HCT116 (cell line): ENCODE results near the gene CDK5RAP2. TPM values are rescaled to one million over a fixed set of nuclear protein-coding genes. Genes with fewer than 3 reads are reported as not detected.

Source experiments
- ATAC-seq: fragments of 200-7000 bp; cut with Tn5 transposase; 2 replicates; pipeline ENCODE4 v1.9.1; 2020; ENCODE audit warnings: mild to moderate bottlenecking, moderate library complexity
- BruUV-seq: library from RNA; stranded (reverse); fragments of 400-500 nt; replicated peaks from 2 replicates; lab custom pipeline; 2021; lab: Mats Ljungman, UMichigan
- CTCF ChIA-PET: fragments of 300-600 bp; sonication (Branson Sonifier 250); formaldehyde crosslinking; loops from one replicate; lab custom pipeline; 2021; ENCODE audit warnings: antibody characterized with exemption; lab: Charles Lee
- POLR2A ChIA-PET: fragments of 300-600, 350-600 bp; sonication (Branson Sonifier 250); formaldehyde crosslinking; loops from one replicate; lab custom pipeline; 2021; ENCODE audit warnings: antibody characterized with exemption; lab: Charles Lee
- RAD21 ChIA-PET, 2 experiments: fragments of 300-600 bp; sonication (Branson Sonifier 250); formaldehyde crosslinking; loops; one replicate each; lab custom pipeline; 2023; ENCODE audit warnings: low total read pairs in 2 of 2; ENCODE audit not compliant: uncharacterized antibody in 2 of 2, unreplicated experiment in 2 of 2, low non-redundant PET in 1 of 2; lab: Charles Lee
- DNase-seq: peaks from one replicate; pipeline ENCODE4 v3.0.0-alpha.2; 2010; ENCODE audit warnings: low read depth, low spot score
- H2AFZ ChIP-seq: fragments of 200-600 bp; shearing (Covaris generic), sonication (generic); 2 replicates; pipeline ENCODE4 v1.6.1; 2017; ENCODE audit warnings: low read depth, mixed run types, mixed read lengths, antibody characterized with exemption, low read length; ENCODE audit not compliant: poor library complexity, severe bottlenecking
- H3K27ac ChIP-seq: 2 replicates; pipeline ENCODE4 v1.5.1; 2012; ENCODE audit warnings: low read depth, low read length
- H3K27me3 ChIP-seq: fragments of 200-600 bp; sonication (generic); 2 replicates; pipeline ENCODE4 v1.6.1; 2016; ENCODE audit warnings: mixed run types, low read length, mixed read lengths; ENCODE audit not compliant: insufficient read depth
- H3K36me3 ChIP-seq, 2 experiments: fragments of 200-500 bp in 1 of 2; fragments of 200-600 bp in 1 of 2; sonication (Bioruptor generic) in 1 of 2; sonication (generic) in 1 of 2; 2 replicates each; pipeline versions ENCODE4 v1.5.1 to v1.6.1; 2014 to 2016; ENCODE audit warnings: low read length in 2 of 2, inconsistent platforms in 1 of 2, mixed read lengths in 1 of 2, mixed run types in 1 of 2; ENCODE audit not compliant: insufficient read depth in 2 of 2, control insufficient read depth in 1 of 2
- H3K4me1 ChIP-seq, 2 experiments: fragments of 200-600 bp in 1 of 2; sonication (generic) in 1 of 2; 2 replicates each; pipeline versions ENCODE4 v1.5.1 to v1.6.1; 2012 to 2017; ENCODE audit warnings: low read length in 2 of 2, inconsistent platforms in 1 of 2, mild to moderate bottlenecking in 1 of 2, mixed read lengths in 1 of 2, mixed run types in 1 of 2, moderate library complexity in 1 of 2; ENCODE audit not compliant: insufficient read depth in 2 of 2, control insufficient read depth in 1 of 2
- H3K4me2 ChIP-seq: fragments of 200-600 bp; sonication (generic); 2 replicates; pipeline ENCODE4 v1.6.1; 2017; ENCODE audit warnings: mixed run types, low read length, mixed read lengths
- H3K4me3 ChIP-seq, 2 experiments: fragments of 200-600 bp in 1 of 2; sonication (generic) in 1 of 2; replicated peaks in 1 of 2; 2 replicates each; pipeline ENCODE4 v1.5.1; 2011 to 2016; ENCODE audit warnings: low read length in 2 of 2, control low read depth in 1 of 2, low read depth in 1 of 2, mild to moderate bottlenecking in 1 of 2, mixed read lengths in 1 of 2, mixed run types in 1 of 2
- H3K79me2 ChIP-seq: fragments of 200-600 bp; sonication (generic); 2 replicates; pipeline ENCODE4 v1.6.1; 2017; ENCODE audit warnings: mild to moderate bottlenecking, mixed run types, low read length, moderate library complexity, mixed read lengths; ENCODE audit not compliant: insufficient read depth
- H3K9ac ChIP-seq: fragments of 200-600 bp; sonication (generic); 2 replicates; pipeline ENCODE4 v1.6.1; 2016; ENCODE audit warnings: low read length, mixed read lengths
- H3K9me2 ChIP-seq: fragments of 200-600 bp; sonication (generic), shearing (Covaris generic); 2 replicates; pipeline ENCODE4 v1.6.1; 2017; ENCODE audit warnings: mixed run types, mild to moderate bottlenecking, moderate library complexity; ENCODE audit not compliant: insufficient read depth
- H3K9me3 ChIP-seq, 2 experiments: fragments of 200-500 bp in 1 of 2; fragments of 200-600 bp in 1 of 2; sonication (Bioruptor generic) in 1 of 2; sonication (generic) in 1 of 2; 2 replicates each; pipeline ENCODE4 v1.6.1; 2014 to 2017; ENCODE audit warnings: low read length in 2 of 2, mixed read lengths in 2 of 2, inconsistent platforms in 1 of 2, low read depth in 1 of 2, mild to moderate bottlenecking in 1 of 2, mixed run types in 1 of 2, moderate library complexity in 1 of 2; ENCODE audit not compliant: control insufficient read depth in 1 of 2, insufficient read depth in 1 of 2
- H4K20me1 ChIP-seq: fragments of 200-600 bp; sonication (generic), shearing (Covaris generic); 2 replicates; pipeline ENCODE4 v1.6.1; 2017; ENCODE audit warnings: mixed run types, mild to moderate bottlenecking, moderate library complexity; ENCODE audit not compliant: insufficient read depth
- CBX3 ChIP-seq: IDR thresholded peaks from 2 replicates; pipeline ENCODE4 v1.6.1; 2012; ENCODE audit warnings: low read depth
- CEBPB ChIP-seq: IDR thresholded peaks from 2 replicates; pipeline ENCODE4 v1.6.1; 2012; ENCODE audit warnings: low read depth
- ELF1 ChIP-seq: IDR thresholded peaks from 2 replicates; pipeline ENCODE4 v1.6.1; 2012; ENCODE audit warnings: low read depth, borderline replicate concordance
- EZH2phosphoT487 ChIP-seq: fragments of 200-600 bp; IDR thresholded peaks from 2 replicates; pipeline ENCODE4 v1.6.1; 2018; ENCODE audit warnings: antibody characterized with exemption, borderline replicate concordance
- FOSL1 ChIP-seq: IDR thresholded peaks from 2 replicates; pipeline ENCODE4 v1.6.1; 2012; ENCODE audit warnings: low read depth
- JUND ChIP-seq: IDR thresholded peaks from 2 replicates; pipeline ENCODE4 v1.6.1; 2012
- POLR2A ChIP-seq: IDR thresholded peaks from 2 replicates; pipeline ENCODE4 v1.7.0; 2011; ENCODE audit warnings: borderline replicate concordance; ENCODE audit not compliant: insufficient read depth, insufficient read length; ENCODE audit errors: extremely low read depth
- POLR2AphosphoS5 ChIP-seq: IDR thresholded peaks from 2 replicates; pipeline ENCODE4 v1.6.1; 2011; ENCODE audit warnings: mild to moderate bottlenecking, low read depth, low read length, moderate library complexity
- SRF ChIP-seq: IDR thresholded peaks from 2 replicates; pipeline ENCODE4 v1.6.1; 2012; ENCODE audit warnings: low read depth
- ZNF274 ChIP-seq: fragments of 200-500 bp; sonication (Bioruptor generic); IDR thresholded peaks from 2 replicates; pipeline ENCODE4 v1.6.1; 2014; ENCODE audit warnings: mild to moderate bottlenecking, low read depth, low read length, inconsistent platforms
- intact Hi-C: fragments of 100-400 bp; cut with micrococcal nuclease; formaldehyde crosslinking; loops from 2 replicates; pipeline ENCODE4 v1.10.0; 2022
- total RNA-seq: library from RNA; stranded (reverse); gene quantifications from one replicate; pipeline ENCODE4 v1.2.1, GENCODE V29; 2021; ENCODE audit not compliant: unreplicated experiment
- TF ChIP-seq, protein P1 (sequence below): IDR thresholded peaks from 2 replicates; pipeline ENCODE4 v1.6.1; 2011; ENCODE audit warnings: mild to moderate bottlenecking, low read length, moderate library complexity; ENCODE audit not compliant: insufficient replicate concordance; ENCODE audit errors: extremely low read depth
- TF ChIP-seq, protein P2 (sequence below): IDR thresholded peaks from 2 replicates; pipeline ENCODE4 v1.6.1; 2012
- TF ChIP-seq, protein P3 (sequence below): IDR thresholded peaks from 2 replicates; pipeline ENCODE4 v1.6.1; 2012

The CDK5RAP2 gene
- total RNA-seq, 1 experiment from 2014 or later = 56.2 TPM

DNA sequence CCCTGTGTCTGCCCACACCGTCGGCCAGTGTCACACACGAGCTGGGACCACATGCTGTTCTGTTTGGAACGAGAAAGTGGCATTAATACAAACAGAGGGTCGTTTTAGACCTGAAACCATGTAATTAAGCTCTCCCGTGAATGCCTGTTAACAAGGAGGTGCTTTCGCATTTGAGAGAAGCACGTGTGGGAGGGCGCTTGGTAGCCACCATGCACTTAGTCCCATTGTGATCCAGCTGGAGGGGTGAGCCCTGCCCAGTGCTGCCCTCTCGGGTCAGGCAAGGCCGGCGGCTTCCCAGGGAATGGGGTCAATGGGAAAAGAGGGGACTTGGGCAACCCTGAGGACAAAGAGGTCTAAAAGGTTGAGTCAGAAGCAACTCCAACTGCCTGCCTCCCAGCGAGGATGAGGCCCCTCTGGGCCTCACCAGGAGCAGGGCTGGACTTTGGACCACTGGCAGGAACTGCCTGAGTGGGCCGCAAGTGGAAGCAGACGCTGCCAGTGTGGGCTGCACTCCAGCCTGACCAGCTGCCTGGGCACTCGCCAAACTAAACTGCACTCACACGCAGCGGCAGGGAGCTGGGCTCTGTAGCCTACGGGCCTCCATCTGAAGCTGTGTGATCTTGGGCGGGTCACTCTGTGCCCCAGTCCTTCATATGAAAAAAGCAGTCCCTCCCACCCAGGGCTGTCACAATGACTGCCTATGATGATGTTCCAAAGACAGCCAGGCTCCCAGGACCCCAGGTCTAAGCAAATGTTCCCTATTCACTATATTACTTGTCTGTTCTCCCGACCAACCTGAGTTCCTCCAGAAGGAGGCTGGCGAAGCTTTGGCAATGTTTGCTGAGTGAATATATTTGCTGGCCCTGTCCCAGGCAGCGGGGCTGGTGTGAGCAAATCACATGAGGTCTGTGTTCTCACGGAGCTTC, 195.7 kb downstream of the CDK5RAP2 start:
- ChIA-PET RAD21 (no interaction called here), POLR2A (no interaction called here), CTCF (no interaction called here)
- Histone ChIP-seq H3K9ac (no peak overlapping the region), H3K4me3 (no peak overlapping the region), H3K4me2 (no peak overlapping the region), H3K27ac (no peak overlapping the region), H3K9me2 (no peaks in the 10 kb centered on the region), H3K79me2 (no peaks in the 10 kb centered on the region), H2AFZ (no peak overlapping the region), H4K20me1 (no peaks in the 10 kb centered on the region), H3K27me3 (no peaks in the 10 kb centered on the region), H3K4me1 (no peaks in the 10 kb centered on the region), H3K9me3 (0 out of 4 replicates have a peak, but pooled peaks cover 0 to 4% of the 10 kb centered on the region in 2 experiments), H3K36me3 (0 out of 4 replicates have a peak, but pooled peaks cover 0 to 4% of the 10 kb centered on the region in 2 experiments)
- no peak for DNase-seq
- ATAC-seq = no peak
- TF ChIP-seq, protein P1, sequence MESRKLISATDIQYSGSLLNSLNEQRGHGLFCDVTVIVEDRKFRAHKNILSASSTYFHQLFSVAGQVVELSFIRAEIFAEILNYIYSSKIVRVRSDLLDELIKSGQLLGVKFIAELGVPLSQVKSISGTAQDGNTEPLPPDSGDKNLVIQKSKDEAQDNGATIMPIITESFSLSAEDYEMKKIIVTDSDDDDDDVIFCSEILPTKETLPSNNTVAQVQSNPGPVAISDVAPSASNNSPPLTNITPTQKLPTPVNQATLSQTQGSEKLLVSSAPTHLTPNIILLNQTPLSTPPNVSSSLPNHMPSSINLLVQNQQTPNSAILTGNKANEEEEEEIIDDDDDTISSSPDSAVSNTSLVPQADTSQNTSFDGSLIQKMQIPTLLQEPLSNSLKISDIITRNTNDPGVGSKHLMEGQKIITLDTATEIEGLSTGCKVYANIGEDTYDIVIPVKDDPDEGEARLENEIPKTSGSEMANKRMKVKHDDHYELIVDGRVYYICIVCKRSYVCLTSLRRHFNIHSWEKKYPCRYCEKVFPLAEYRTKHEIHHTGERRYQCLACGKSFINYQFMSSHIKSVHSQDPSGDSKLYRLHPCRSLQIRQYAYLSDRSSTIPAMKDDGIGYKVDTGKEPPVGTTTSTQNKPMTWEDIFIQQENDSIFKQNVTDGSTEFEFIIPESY = no peak
- TF ChIP-seq FOSL1 (no peak), POLR2A (no peak), SRF (no peak), EZH2phosphoT487 (no peak), CEBPB (no peak), JUND (no peak), POLR2AphosphoS5 (no peak), ELF1 (no peak), ZNF274 (no peak), CBX3 (no peak)
- TF ChIP-seq, protein P2, sequence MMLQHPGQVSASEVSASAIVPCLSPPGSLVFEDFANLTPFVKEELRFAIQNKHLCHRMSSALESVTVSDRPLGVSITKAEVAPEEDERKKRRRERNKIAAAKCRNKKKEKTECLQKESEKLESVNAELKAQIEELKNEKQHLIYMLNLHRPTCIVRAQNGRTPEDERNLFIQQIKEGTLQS = no peak
- TF ChIP-seq, protein P3, sequence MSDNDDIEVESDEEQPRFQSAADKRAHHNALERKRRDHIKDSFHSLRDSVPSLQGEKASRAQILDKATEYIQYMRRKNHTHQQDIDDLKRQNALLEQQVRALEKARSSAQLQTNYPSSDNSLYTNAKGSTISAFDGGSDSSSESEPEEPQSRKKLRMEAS = no peak
- BruUV-seq = no TSS peak
- intact Hi-C loops = no loop called here
